NCI-H187 (cell line): Measurements from ENCODE around the gene SNRPD1.
"Not testable (repeated sequence)": the region's sequence is repeated elsewhere in the genome, so short reads cannot be mapped to it uniquely, and the experiment has no call there.

ENCODE experiments used
- DNase-seq, 2 experiments: peaks; one replicate each; lab custom pipeline; 2025; lab: John Stamatoyannopoulos, UW

The SNRPD1 gene

DNA sequence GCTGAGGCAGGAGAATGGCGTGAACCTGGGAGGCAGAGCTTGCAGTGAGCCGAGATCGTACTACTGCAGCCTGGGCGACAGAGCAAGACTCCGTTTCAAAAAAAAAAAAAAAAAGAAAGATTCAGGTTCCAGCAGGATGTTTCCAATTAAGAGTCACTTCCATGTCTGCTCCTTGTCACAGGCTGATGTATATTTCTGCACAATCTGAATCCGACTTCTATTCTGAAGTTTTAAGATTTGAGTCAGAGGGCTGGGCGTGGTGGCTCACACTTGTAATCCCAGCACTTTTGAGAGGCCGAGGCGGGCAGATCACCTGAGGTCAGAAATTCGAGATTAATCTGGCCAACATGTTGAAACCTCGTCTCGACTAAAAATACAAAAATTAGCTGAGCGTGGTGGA lies 24.7 kb downstream of the SNRPD1 start:
- no peak for DNase-seq

DNA sequence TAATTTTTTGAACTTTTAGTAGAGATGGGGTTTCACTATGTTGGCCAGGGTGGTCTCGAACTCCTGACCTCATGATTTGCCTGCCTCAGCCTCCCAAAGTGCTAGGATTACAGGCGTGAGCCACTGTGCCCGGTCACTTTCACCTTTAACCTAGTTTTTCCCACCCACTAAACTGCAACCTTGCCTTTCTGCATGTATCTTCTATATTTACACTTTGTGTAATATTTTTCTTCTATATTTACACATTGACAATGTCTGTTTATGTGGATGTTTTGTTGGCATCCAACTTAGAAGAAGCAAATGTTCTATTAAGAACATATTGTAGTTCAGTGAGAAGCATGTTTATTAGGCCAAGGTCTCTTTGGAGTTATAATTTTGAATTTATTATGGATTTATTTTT lies 26.7 kb downstream of the SNRPD1 start:
- DNase-seq = no peak

DNA sequence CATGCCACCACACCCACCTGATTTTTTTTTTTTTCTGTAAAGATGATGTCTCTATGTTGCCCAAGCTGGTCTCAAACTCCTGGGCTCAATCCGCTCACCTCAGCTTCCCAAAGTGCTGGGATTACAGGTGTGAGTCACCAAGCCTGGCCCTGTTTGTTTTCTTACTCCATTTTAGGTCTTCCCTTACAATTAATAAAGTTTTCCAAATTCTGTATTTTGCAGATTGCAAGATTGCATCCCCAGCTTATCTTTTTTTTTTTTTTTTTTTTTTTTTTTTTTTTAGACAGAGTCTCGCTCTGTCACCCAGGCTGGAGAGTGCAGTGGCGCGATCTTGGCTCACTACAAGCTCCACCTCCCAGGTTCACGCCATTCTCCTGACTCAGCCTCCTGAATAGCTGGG lies 28.3 kb downstream of the SNRPD1 start:
- DNase-seq = not testable (repeated sequence)

DNA sequence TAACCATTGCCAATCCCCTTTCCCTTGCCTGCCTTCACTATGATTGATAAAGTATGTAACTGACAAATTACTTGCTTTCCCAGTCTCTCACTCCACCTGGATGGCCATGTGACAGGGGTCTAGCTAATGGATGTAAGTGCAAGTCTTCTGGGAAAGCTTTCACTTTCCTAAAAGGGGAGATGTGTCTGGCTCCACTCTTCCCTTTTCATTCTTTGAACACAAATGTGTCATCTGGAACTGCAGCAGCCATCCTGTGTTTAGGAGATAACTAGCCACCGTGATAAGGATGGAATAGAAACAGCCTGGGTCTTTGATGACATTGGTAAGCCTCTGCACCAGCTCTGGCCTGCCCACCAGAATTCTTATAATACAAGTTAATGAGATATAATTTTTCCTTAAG lies 38.2 kb downstream of the SNRPD1 start:
- DNase-seq = no peak

DNA sequence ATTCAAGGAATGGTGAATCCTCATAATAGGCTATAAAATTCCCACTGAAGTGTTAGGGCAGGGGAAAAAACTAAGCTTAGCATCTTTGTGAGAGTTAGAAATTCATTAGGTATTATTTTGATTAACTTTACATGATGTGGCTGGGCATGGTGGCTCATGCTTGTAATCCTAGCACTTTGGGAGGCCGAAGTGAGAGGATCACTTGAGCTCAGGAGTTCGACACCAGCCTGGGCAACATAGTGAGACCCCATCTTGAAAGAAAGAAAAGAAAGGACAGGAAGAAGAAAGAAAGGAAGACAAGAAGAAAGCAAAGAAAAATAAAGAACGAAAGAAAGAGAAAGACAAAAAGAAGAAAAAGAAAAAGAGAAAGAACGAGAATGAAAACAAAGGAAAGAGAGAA lies 40.0 kb downstream of the SNRPD1 start:
- DNase-seq = no peak

DNA sequence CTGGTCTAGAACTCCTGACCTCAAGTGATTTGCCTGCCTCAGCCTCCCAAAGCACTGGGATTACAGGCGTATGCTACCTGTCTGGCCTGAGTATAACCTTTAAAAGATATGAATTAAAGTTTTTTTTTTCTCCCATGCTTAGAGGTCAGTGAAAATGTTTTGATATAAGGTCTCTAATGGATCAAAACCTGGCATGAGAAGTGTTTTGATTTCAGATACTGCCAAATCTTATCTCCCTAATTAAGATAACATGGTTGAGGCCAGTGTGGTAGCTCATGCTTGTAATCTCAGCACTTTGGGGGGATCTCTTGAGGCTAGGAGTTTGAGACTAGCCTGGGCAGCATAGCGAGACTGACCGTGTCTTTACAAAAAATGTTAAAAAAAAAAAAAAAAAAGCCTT lies 41.2 kb downstream of the SNRPD1 start:
- DNase-seq = no peak

DNA sequence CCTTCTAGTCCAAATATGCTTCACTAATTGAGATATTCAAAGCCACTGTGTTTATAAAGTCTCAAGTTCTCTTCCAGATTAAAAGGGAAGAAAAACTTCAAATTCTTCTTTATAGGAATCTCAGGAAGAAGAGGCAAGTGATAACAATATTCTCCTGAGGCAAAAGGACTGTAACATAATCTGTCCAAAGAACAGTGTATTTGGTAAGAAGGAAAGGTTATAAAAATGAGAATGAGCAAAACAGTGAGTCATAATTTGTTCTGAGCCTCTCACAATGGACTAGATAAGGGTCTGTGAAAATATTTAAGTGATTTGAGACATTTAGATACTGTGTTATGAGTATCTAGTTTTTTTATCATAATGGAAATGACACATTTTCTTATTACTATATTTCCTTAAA lies 44.3 kb downstream of the SNRPD1 start:
- no peak for DNase-seq

DNA sequence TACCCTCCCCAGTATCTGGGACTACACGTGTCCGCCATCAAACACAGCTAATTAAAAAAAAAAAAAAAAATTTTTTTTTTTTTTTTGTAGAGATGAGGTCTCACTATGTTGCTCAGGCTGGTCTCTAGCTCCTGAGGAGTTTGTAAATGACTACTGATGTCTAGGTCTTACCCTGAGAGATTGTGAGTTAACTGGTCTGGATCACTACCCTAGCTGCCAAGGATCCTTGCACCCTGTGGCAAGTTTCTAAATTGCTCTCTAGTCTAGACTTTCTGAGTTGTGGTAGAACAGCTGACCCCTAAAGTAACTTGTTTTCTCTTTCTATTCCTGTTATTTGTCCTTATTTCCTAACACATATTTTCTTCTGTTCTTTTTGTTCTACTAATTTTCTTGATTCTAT lies 48.0 kb downstream of the SNRPD1 start:
- no peak for DNase-seq

DNA sequence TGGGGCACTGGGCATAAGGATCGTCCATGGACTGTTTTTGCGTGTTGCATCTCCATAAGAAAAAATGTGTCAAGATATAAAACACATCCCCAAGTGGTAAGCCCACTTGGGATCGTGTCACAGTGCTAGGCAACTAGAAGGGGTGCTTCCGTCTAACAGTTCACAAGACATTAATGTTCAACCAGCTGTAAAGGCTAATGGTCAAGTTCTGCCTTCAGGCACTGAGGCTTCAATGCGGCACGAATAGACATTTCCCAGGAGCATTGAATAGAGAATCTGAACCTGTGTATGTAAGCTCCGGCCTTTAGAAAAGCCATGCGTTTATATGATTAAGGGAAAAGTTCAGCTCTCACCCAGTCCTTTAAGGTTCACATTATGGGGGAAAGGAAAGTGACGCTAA lies 50.5 kb downstream of the SNRPD1 start:
- DNase-seq = no peak

DNA sequence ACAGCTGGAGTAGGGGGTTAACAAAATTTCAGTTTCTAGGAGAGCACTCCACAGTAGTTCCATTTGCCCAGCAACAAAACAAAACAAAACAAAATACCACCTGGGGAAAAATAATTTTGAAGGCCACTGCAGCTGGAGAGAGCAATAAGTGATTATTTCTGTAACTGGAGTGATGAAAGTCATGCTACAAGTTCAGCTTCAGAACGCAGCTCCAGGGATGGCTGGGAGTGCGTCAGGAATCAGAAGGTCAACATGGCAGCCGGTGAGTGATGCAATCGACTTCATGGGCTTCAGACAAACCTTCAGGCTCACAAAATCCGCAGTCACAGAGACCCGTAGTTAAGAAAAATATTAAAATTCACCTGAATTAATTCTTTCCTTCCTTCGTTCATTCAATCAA lies 51.5 kb downstream of the SNRPD1 start:
- DNase-seq = no peak

DNA sequence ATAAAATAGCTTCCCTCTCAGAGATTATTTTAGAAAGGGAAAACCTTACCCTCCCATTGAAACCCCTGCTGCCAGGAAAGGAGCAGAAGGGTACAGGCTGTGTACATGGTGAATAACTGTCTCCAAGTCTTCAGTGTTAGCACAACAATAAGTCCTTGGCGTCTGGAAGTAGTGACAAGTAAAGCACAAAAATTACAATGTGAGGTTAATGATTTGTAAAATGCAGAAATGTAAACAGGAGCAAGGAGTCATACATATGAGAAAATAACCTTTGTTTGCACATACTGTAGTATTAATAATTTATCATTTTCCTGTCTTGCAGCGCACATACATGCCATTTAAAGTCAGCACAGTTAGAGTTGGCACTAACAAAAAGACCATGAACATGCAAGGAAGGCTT lies 52.0 kb downstream of the SNRPD1 start:
- no peak for DNase-seq

DNA sequence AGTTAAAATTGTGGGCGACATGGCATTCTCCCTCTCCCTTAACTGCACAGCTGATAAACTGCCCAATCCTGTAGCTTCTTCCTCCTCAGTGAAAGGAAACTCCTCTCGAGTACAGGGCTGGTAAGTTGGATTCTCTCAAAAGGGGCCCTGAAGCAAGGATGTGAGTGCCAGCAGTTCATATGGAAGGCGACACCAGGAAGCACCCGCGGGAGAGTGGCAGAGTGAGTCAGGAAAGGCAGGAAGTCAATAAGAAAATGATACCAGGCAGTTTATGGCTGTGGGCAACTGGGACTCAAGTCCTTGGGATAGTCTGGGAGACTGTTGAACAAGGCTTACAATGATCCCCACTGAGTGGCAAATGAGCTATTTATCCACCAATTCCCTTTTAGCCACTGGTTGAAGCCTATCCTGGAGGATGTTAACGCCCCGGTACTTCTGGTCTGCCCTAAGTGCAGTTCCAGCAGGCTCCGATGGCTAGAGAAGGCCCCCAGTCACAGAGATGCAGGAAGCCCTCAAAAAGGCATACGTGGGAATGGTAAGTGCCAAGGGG lies 57.7 kb downstream of the SNRPD1 start:
- no peak for DNase-seq

DNA sequence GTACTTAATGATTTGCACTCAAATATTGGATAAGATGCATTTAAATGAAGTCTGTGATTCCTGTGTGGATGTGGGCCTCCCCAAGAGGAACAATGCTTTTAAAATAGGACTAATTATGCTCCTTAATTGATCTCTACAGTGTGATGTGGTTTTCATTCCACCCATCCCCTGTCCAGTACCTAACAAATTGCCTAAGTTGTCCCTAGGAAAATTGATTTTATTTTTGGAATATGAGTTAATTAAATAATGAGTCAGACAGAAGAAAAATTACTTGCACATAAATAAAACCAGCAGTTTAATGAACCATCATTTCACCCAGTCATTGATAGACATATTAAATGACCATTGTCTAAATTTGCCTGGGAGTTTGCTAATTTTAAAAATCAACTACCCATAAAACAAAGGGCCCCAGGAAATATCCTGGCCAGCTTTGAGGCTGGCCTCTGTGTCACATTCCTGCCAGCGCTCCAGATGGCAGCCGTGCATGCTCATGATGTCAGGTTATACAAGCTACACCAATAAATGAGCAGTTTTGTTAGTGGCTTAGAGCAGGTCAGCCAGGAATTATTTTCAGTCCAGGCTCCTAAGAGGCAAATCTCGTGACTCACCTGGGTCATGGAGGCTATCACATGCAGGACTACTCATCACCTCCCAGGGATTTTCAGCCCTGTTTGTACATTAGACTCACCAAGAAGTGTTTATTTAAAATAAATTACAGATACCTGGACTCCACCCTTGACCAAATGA lies 60.6 kb downstream of the SNRPD1 start:
- no peak for DNase-seq

DNA sequence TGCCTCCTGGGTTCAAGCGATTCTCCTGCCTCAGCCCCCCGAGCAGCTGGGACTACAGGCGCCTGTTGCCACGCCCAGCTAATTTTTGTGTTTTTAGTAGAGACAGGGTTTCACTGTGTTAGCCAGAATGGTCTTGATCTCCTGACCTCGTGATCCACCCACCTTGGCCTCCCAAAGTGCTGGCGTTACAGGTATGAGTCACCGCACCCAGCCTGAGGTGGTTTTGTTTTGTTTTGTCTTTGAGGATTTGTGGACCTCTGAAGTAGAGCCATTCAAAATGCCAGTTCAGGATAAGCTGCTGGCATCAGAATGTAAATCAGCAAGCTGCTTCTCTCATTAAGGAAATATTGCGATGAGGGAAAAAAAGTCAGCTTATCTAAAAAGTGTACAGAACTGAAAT lies 63.2 kb downstream of the SNRPD1 start:
- not testable (repeated sequence) for DNase-seq

DNA sequence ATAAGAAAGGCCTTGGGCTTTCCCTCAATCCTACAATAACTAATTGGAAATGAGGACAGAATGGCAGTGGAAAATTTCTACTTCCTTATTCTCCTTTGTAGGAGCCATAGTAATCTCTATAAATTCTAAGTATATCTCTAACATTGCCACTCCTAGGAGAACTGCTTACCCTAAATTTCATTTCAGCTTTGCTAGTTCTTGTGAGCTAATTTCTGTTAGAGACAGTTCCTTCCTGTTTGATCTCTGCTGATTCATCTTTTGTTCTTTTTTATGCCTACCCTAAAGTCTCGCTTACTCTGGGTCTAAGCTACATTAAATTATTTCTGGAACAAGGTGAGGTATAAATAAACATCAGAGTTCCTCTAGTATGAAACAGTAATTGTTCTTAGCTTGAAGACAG lies 66.7 kb downstream of the SNRPD1 start:
- DNase-seq = no peak

DNA sequence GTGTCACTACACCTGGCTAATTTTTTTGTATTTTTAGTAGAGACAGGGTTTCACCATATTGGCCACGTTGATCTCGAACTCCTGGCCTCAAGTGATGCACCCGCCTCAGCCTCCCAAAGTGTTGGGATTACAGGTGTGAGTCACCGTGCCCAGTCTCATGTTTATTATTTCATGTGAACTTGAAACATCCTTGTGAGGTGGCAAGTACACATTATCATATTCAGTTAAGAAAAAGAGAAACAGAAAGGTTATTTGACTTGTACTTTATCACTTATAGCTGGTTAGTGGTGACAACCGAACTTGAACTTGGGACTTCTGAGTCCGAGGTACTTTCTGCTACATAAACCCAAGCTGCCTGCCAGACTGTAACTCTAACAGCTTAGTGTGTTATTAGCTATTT lies 68.0 kb downstream of the SNRPD1 start:
- no peak for DNase-seq

DNA sequence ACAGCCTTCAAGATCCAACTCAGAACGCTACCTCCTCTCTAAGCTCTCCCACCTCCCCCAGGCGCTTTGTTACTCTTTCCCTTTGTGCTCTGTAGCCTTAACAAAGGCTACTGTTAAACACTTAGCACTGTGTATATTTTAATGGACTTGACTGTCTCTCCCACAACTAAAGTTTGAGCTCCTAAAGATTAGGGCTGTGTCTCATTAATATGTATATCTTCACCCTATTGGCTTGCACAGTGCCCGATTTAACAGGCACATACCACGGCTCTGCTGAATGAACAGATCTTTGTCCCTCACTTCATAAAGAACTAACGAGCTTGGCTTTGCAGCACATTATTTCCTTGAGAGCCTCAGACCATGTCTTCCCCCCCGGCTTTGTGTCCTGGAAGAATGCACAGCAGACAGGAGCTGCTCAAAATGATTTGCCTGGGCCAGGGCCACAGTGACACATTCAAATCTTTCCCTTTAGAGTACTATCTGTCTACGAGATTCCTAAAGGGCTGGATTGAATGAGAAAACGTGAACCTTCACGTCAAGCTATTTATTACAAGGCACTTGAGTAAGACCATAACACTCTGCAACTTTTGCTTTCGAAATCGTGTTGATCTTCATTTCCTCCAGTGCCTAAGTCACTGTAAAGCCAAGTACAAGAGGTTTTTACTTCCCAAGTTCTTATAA lies 70.4 kb downstream of the SNRPD1 start:
- DNase-seq = no peak
